ENCODE results near the gene ARHGAP29.

- TF ChIP-seq GATA2 (IDR thresholded peaks at IDR 0.05; ENCODE audit: low read depth, low read length) (no peak), GATA3 (IDR thresholded peaks at IDR 0.05; ENCODE audit: low read depth, low read length) (no peak)
Observed at GRCh38 chr1:94153133-94153532, 84.3 kb downstream of the ARHGAP29 start.

Measured in SH-SY5Y (cell line).